Type B pancreatic cell (in vitro differentiated cells): ENCODE data around the gene GSC. TPM values are rescaled to one million over a fixed set of nuclear protein-coding genes. Genes with fewer than 3 reads are reported as not detected.
A peak's percentile ranks its signal among the peaks of the same experiment; 100 is the strongest.

Source experiments
- DNase-seq: peaks from one replicate; pipeline ENCODE4 v3.0.0; 2021; ENCODE audit warnings: mixed read lengths; ENCODE audit not compliant: unreplicated experiment; ENCODE audit errors: extremely low spot score
- H3K27ac Mint-ChIP-seq: 2 replicates; pipeline ENCODE4 v1.8.0; 2021; ENCODE audit warnings: mild to moderate bottlenecking, mixed read lengths
- H3K27me3 Mint-ChIP-seq: 2 replicates; pipeline ENCODE4 v1.8.0; 2021; ENCODE audit warnings: mixed read lengths
- H3K36me3 Mint-ChIP-seq: 2 replicates; pipeline ENCODE4 v1.8.0; 2021; ENCODE audit warnings: mixed read lengths
- H3K4me1 Mint-ChIP-seq: one replicate; pipeline ENCODE4 v1.8.0; 2021; ENCODE audit warnings: mixed read lengths; ENCODE audit not compliant: unreplicated experiment
- H3K4me3 Mint-ChIP-seq: 2 replicates; pipeline ENCODE4 v1.8.0; 2021; ENCODE audit warnings: mild to moderate bottlenecking, mixed read lengths
- H3K9me3 Mint-ChIP-seq: 2 replicates; pipeline ENCODE4 v1.8.0; 2021; ENCODE audit warnings: mixed read lengths
- total RNA-seq: library from RNA; stranded (reverse); gene quantifications from 2 replicates; pipeline ENCODE4 v1.2.1, GENCODE V29; 2021; ENCODE audit warnings: low replicate concordance
- TF ChIP-seq, protein P1 (sequence below): fragments of 200-600 bp; sonication (generic); conservative IDR thresholded peaks from 2 replicates; pipeline ENCODE4 v1.5.0; 2021; ENCODE audit warnings: antibody characterized with exemption, mild to moderate bottlenecking

Gene GSC
- total RNA-seq, 1 donor from 2014 or later, result 16.2 TPM

DNA sequence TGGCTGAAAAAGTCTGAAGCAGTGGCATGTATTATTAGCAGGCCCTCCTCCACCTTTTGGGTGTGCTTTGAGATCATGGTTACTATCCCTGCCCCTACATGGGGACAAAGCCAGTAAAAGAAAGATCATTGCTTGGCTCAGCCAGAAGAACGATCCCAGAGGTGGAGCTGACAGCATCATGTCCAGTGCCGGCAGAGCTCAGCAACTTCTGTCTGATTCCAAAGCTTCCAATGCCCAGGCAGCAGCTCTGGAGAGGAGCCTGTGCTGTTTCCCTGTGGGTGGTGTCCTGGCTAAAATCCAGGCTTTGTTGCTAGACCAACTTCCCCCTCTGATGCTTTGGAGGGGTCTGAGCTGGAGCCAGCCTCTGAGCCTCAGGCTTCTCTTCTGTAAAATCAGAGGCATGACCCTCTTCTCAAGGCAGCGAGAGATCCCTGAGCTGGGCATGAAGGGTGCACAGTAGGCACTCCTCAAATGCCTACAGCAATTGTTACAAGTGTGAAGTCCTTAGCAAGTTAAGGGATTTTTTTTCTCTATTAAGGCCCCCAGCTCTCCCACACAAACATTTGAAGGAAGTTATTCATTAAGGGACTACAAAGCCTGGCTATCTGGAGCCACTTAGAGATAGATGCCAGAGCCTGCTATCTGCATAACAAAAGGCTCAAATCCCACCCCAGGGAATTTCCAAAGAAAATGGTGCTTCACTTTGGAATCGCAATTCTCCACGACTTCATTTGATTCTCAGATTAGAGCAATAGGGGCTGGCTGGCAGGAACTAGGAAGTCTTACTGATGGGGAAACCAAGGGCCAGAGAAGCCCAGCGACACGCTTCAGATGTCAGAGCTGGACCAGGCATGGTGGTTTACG, 10.9 kb upstream of the GSC start:
- TF ChIP-seq, protein P1, sequence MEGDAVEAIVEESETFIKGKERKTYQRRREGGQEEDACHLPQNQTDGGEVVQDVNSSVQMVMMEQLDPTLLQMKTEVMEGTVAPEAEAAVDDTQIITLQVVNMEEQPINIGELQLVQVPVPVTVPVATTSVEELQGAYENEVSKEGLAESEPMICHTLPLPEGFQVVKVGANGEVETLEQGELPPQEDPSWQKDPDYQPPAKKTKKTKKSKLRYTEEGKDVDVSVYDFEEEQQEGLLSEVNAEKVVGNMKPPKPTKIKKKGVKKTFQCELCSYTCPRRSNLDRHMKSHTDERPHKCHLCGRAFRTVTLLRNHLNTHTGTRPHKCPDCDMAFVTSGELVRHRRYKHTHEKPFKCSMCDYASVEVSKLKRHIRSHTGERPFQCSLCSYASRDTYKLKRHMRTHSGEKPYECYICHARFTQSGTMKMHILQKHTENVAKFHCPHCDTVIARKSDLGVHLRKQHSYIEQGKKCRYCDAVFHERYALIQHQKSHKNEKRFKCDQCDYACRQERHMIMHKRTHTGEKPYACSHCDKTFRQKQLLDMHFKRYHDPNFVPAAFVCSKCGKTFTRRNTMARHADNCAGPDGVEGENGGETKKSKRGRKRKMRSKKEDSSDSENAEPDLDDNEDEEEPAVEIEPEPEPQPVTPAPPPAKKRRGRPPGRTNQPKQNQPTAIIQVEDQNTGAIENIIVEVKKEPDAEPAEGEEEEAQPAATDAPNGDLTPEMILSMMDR, result no peak
- no peak for DNase-seq
- Mint-ChIP-seq H3K9me3 (no peaks in the 10 kb centered on the region), H3K4me3 (no peak overlapping the region), H3K27ac (no peak overlapping the region), H3K27me3 (peaks cover 58% of the 10 kb centered on the region), H3K4me1 (peaks cover 9% of the 10 kb centered on the region), H3K36me3 (no peaks in the 10 kb centered on the region)

DNA sequence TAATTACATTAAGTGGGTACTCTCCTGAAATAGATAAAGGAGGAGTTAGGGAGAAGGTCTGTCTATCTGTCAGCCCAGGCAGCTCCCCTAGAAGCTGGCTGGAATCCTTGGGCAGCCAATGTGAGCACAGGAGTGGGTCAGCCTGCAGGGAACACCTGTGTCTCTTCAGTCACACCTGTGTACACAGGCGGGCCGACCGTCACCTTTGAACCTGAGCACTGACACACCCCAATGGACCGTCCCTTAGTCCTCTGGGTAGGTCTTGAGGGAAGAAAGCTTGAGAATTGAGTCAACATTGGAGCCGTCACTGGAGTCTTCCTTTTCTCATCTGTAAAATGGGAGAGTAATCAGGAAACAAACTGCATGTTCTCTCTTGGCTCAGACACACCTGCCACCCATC, 9.8 kb upstream of the GSC start:
- Mint-ChIP-seq H3K4me1 (peaks cover 17% of the 10 kb centered on the region), H3K9me3 (no peaks in the 10 kb centered on the region), H3K4me3 (no peak overlapping the region), H3K27ac (no peak overlapping the region), H3K36me3 (no peaks in the 10 kb centered on the region), H3K27me3 (peaks cover 65% of the 10 kb centered on the region)
- no peak for DNase-seq
- TF ChIP-seq, protein P1, result no peak

DNA sequence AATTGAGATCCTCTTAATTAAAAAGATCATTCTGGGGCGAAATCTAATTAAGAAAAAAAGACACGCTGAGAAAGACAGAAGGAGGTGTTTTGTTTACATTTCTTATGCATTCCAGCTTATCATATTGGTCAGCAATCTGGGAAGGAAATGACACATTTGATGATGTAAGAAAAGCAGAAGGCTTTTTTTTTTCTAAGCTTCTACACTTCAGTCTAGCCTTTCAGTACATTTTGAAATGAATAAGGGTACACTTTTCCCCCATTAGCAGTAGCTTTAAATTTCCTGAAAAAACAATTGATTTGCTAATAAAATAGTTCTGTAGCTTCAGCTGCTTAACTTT, 5.9 kb upstream of the GSC start:
- Mint-ChIP-seq H3K9me3 (no peaks in the 10 kb centered on the region), H3K4me1 (peaks cover 34% of the 10 kb centered on the region), H3K4me3 (peak overlapping the region; percentile 18)

DNA sequence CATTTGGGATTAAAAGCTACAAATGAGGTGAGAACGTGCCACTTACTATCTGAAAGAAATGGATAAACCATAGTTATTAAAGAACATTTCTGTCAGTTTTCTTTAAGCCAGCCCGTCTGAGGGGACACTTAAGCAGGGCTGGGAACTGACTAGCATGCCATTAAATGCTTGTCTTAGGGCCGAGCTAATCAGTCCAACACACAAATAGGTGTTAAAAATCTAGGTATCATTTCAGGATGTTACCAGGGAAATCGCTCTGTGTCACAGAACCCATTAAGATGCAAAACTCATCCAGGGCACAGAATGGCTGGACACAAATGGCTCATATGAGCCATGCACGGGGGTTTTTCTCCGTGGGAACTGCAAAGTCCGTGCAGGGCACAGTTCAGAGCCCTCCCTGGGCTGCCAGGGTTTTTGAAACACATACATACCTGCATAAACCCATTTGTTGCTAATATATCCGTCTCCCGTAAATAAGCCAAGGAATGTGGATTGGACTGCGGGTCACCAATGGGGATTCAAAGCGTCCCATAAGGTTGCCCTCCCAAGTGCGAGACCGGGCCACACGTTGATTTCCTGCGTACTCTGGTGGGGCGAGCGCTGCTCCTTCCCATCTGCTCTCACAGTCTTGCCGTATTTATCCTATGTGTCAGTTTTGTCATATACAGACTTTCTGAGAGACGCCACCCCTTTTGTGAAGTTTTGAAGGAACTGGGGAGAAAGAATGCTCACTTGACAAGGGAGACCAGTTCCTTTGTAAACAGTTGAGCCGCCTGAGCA, 5.4 kb upstream of the GSC start:
- H3K9me3 Mint-ChIP-seq, result no peaks in the 10 kb centered on the region
- H3K36me3 Mint-ChIP-seq, result no peaks in the 10 kb centered on the region
- peak overlapping the region; percentile 46 for H3K4me3 Mint-ChIP-seq
- H3K27ac Mint-ChIP-seq, result peak overlapping the region; percentile 2
- TF ChIP-seq, protein P1, result no peak
- peaks cover 29% of the 10 kb centered on the region for H3K4me1 Mint-ChIP-seq
- peaks cover 94% of the 10 kb centered on the region for H3K27me3 Mint-ChIP-seq
- no peak for DNase-seq

More for the DNA sequence above, 5.9 kb upstream of the GSC start:
- H3K36me3 Mint-ChIP-seq, result no peaks in the 10 kb centered on the region
- no peak for DNase-seq
- TF ChIP-seq, protein P1, result no peak
- peak overlapping the region; percentile 2 for H3K27ac Mint-ChIP-seq
- peaks cover 94% of the 10 kb centered on the region for H3K27me3 Mint-ChIP-seq

DNA sequence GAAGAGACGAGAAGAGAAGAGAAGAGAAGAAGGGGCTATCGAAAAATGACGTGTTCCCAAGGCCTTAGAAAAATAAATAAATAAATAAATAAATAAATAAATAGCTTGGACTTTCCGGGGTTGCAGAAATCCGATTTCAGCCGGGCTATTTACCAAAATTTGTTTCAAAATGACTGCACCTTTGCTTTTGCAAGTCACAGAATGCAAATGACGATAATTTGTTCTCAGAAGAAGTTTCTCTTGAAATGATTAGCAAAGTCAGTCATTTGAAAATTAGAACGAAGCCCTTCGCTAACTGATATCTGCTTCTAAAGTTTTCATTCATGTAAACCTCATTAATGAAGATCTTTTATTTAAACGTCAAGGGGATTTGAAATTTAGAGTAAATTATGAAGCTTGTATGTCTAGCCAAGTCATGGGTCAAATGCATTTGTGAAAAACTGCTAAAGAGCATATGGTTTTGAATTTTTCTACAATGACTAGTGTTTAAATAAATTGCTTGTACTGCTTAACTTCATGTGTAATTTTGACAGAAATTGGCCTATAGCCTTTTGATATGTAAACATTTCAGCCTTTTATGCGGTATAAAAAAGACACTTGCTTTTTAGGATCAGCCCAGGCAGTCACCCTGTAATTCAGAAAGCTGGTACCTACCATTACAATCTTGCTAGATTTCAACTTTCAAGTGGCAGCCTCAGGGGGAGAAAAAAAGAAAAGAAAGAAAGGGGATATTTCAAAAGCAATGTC, 4.6 kb upstream of the GSC start:
- no peak for DNase-seq
- H3K36me3 Mint-ChIP-seq, result no peaks in the 10 kb centered on the region
- H3K27me3 Mint-ChIP-seq, result peaks cover 96% of the 10 kb centered on the region
- H3K4me3 Mint-ChIP-seq, result peak overlapping the region; percentile 75
- peaks cover 29% of the 10 kb centered on the region for H3K4me1 Mint-ChIP-seq
- TF ChIP-seq, protein P1, result no peak
- no peaks in the 10 kb centered on the region for H3K9me3 Mint-ChIP-seq
- H3K27ac Mint-ChIP-seq, result no peak overlapping the region
